Endometrial microvascular endothelial cells (primary cell): Measurements from ENCODE around the gene MINK1. TPM values are rescaled to one million over a fixed set of nuclear protein-coding genes. Genes with fewer than 3 reads are reported as not detected.
"Not testable (repeated sequence)": the region's sequence is repeated elsewhere in the genome, so short reads cannot be mapped to it uniquely, and the experiment has no call there.

Experiments
- in situ Hi-C: cut with HindIII; loops from 2 replicates; pipeline ENCODE4 v1.10.0; 2017; ENCODE audit warnings: low sequenced_read_pairs, low pct_unique_long_range_greater_than_20kb; ENCODE audit errors: inconsistent ontology term
- total RNA-seq: library from RNA; depleted of rRNA; stranded (reverse); fragments of >200 nt; gene quantifications from one replicate; pipeline ENCODE4 v1.2.3, GENCODE V29; 2015; ENCODE audit errors: inconsistent ontology term

Gene MINK1
- total RNA-seq, 1 donor from 2014 or later: 36.4 TPM

- in situ Hi-C loops: no loop called here
Observed at GRCh38 chr17:4908711-4909496, 75.8 kb downstream of the MINK1 start.

DNA sequence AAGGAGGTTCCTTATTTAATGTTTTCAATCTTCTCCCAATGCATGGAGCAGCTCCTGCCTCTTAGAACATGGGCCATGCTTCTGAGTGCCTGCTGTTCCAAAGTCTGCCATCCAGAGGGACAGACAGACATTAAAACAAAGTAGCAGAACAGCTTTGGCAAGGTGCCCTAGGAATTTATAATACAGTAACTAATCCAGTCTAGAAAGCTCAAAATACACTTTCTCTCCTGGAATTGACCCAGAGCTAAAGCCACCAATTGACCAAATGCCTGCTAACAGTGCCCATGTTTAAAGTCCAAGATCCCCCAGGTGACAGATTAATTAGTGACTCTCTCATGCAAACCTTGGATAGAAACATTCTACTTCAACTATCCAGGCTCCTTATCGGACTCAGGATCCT, 80.9 kb downstream of the MINK1 start:
- in situ Hi-C loops: no loop called here

DNA sequence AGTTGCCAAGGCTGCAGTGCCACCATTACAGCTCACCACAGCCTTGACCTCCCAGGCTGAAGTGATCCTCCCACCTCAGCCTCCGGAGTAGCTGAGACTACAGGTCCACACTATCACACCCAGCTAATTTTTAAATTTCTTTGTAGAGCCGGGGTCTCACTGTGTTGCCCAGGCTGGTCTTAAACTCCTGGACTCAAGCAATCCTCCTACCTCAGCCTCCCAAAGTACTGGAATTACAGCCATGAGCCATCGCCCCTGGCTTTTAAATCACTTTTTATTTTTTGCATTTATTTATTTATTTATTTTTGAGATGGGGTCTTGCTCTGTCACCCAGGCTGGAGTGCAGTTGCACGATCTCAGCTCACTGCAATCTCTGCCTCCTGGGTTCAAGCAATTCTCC, 81.4 kb downstream of the MINK1 start:
- in situ Hi-C loops: not testable (repeated sequence)

DNA sequence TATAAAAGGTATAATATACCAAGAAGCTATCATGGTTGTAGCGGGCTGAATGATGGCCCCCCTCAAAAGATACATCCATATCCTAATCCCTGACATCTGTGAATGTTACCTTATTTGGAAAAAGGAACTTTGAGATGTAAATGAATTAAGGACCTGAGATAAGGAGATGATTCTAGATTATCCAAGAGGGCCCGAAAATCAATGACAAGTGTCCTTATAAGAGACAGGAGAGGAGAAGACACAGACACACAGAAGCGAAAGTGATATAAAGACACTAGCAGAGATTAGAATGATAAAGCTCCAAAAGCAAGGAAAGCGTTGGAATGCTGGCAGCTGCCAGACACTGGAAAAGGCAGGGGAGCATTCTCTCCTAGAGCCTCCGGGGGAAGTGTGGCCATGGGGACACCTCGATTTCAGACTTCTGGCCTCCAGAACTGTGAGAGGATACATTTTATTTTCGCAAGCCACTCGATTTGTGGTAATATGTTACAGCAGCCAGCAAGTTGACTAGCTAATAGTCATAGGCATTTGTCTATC, 86.4 kb downstream of the MINK1 start:
- in situ Hi-C loops: no loop called here

DNA sequence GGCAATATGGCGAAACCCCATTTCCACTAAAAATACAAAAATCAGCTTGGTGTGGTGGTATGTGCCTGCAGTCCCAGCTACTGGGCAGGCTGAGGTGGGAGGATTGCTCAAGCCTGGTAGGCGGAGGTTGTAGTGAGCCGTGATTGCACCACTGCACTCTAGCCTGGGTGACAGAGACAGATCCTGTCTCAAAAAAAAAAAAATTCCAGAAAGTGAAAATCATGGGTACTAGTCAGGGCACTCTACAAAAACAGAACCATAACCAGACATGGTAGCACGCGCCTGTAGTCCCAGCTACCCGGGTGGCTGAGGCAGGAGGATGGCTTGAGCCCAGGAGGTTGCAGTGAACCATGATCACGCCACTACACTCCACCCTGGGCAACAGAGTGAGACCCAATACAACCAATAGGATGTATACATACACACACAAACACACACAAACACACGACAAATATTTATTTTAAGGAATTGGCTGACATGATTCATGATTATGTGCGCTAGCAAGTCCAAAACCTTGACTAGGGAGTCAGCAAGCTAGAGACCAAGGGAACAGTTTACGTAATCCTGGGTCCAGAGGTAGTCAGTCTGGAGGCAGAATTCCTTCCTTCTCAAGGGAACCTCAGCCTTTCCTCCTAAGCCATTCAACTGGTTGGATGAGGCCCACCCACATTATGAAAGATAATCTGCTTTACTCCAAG, 87.4 kb downstream of the MINK1 start:
- in situ Hi-C loops: no loop called here

DNA sequence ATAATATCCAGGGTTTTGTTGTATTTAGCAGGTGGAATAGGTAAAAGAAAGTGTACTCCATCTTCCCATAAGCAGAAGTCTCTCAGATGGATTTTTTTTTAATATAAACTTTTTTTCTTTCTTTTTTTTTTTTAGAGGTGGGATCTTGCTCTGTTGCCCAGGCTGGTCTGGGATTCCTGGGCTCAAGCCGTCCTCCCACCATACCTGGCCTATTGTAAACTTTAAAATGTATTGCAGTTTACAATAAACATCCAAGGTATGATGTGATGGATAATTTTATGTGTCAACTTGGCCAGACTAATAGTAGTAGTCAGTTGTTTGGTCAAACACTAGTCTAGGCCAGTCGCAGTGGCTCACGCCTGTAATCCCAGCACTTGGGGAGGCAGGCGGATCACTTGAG, 88.2 kb downstream of the MINK1 start:
- in situ Hi-C loops: no loop called here

DNA sequence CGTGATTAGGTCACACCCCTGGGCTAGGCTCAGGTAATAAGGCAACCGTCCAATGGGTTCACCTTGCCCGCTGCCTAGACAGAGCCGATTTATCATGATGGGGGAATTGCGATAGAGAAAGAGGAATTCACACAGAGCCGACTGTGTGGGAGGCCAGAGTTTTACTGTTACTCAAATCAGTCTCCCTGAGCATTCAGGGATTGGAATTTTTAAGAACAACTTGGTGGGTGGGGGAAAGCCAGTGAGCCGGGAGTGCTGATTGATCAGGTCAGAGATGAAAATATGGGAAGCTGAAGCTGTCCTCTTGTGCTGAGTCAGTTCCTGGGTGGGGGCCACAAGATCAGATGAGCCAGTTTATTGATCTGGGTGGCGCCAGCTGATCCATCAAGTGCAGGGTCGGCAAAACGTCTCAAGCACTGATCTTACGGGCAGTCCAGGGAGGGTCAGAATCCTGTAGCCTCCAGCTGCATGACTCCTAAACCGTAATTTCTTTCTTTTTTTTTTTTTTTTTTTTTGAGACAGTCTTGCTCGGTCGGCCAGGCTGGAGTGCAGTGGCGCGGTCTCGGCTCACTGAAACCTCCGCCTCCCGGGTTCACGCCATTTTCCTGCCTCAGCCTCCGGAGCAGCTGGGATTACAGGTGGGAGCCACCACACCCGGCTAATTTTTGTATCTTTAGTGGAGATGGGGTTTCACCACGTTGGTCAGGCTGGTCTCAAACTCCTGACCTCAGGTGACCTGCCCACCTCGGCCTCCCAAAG, 93.6 kb downstream of the MINK1 start:
- in situ Hi-C loops: not testable (repeated sequence)

DNA sequence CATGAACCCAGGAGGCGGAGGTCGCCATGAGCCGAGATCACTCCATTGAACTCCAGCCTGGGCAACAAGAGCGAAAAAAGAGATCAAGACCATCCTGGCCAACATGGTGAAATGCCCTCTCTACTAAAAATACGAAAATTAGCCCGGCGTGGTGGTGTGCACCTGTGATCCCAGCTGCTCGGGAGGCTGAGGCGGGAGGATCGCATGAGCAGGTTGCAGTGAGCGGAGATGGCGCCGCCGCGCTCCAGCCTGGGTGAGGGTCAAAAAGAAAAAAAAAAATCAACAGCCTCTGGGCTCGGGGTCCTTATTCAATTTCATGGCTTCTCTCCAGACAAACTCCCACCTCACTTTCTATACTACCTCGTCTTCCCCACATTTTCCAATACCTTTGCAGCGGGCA, 95.7 kb downstream of the MINK1 start:
- in situ Hi-C loops: no loop called here

- in situ Hi-C loops: no loop called here
Observed at GRCh38 chr17:4931963-4932362, 98.8 kb downstream of the MINK1 start, which contains the start of gene GP1BA. GP1BA (plus strand) TSS chr17:4932277; CDS start chr17:4932605, 328 bp downstream.

- in situ Hi-C loops: no loop called here
Observed at GRCh38 chr17:4932756-4933155, 99.6 kb downstream of the MINK1 start.

DNA sequence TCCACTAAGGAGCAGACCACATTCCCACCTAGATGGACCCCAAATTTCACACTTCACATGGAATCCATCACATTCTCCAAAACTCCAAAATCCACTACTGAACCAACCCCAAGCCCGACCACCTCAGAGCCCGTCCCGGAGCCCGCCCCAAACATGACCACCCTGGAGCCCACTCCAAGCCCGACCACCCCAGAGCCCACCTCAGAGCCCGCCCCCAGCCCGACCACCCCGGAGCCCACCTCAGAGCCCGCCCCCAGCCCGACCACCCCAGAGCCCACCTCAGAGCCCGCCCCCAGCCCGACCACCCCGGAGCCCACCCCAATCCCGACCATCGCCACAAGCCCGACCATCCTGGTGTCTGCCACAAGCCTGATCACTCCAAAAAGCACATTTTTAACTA, 100.5 kb downstream of the MINK1 start:
- in situ Hi-C loops: no loop called here

- in situ Hi-C loops: no loop called here
Observed at GRCh38 chr17:4934173-4934979, 101.2 kb downstream of the MINK1 start.

- in situ Hi-C loops: no loop called here
Observed at GRCh38 chr17:4935650-4936049, 102.5 kb downstream of the MINK1 start.

DNA sequence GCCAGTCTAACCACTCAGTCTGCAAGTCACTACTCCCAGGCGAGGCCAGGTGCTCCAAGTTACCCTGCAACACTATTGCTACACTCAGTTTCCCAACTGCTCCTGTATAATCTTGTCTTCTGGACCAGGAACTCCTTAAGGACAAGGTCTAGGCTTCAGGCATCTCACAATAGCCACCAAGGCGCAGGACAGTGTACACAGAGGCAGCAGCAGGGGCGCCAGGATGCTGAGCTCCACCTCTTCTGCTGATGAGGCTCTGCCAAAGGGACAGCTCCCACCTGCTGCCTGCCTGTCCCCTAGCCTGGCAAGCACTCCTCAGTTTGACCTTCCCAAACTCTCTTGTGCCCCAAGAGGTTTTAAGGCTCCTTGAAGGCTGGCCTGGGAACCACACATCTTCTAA, 103.3 kb downstream of the MINK1 start:
- in situ Hi-C loops: no loop called here

DNA sequence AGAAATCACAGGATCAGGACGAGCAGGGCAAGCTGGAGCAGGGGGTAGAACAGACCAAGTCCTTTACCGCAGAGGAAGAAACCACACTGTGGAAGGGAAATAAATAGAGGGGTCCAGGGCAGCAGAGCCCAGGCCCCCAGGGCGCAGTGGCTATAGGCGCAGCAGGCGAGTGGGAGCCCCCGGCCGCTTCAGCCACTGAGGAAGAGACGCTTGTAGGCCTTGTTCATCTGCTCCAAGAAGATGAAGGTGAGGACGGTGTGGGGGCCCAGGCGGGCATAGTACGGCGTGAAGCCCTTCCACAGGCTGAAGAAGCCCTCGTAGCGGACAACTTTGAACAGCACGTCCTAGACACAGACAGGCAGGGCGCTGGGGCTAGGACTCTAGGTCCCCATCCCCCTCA, 104.4 kb downstream of the MINK1 start:
- in situ Hi-C loops: no loop called here

- in situ Hi-C loops: no loop called here
Observed at GRCh38 chr17:4938069-4938491, 104.9 kb downstream of the MINK1 start.

DNA sequence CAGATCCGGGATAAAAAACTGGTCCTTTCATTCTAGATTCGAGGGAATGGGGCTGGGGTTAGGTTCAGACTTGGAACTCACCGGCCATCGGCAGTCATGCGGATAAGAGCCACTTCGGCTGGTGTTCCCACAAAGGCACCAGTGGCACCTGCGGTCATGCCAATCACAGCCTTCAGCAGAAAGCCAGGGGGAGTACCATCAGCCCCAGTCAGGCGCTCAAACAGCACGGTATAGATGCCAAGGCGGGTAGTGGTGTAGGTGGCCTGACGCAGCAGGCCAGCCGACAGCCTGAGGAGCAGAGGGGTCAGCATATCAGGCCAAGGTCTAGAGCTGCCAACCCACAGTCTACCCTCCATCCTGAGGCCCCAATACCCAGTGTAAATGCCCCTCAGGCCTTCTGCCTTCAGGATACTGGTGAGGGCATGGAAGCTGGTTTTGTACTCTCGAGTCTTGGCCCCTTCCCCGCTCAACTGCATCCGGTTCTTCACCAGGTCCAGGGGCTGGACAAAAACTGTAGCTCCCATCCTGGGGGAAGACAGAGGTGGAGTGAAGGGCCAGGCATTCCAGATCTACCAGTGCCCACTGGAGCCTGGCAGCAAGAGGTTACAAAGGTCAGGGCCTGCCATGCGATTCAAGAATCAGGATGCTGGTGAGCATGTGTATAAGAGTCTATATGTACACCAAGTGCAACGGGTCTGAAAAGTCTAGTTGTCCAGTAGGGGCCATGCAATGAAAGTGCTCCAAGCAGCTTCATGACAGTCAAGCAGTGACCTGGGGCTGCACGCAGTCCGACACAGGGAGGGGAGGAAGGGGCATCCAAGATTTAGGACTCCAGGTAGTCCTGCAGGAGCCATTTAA, 105.8 kb downstream of the MINK1 start:
- in situ Hi-C loops: no loop called here

DNA sequence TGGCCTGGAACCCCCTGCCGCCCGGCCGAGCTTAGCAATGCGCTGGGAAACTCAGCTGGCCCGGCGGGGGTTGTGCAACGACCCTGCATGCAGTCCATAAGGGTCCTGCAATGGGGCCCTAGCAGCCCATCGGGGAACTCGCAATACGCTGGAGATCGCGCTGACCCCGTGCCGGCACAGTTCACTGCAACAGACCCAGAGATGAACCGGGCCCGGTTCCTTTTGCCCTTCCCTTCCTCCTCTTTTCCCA, 106.3 kb downstream of the MINK1 start:
- in situ Hi-C loops: no loop called here
